Activated CD8-positive, alpha-beta memory T cell treated with anti-CD3 and anti-CD28 coated beads for 48 hours (primary cell): ENCODE measurements around the gene BBS1.
"Not testable (repeated sequence)": the region's sequence is repeated elsewhere in the genome, so short reads cannot be mapped to it uniquely, and the experiment has no call there.

Experiments
- DNase-seq, 3 experiments: peaks; one replicate each; pipeline ENCODE4 v3.0.0-alpha.2; 2020; ENCODE audit warnings: low read depth in 2 of 3, low spot score in 2 of 3

BBS1 gene

DNA sequence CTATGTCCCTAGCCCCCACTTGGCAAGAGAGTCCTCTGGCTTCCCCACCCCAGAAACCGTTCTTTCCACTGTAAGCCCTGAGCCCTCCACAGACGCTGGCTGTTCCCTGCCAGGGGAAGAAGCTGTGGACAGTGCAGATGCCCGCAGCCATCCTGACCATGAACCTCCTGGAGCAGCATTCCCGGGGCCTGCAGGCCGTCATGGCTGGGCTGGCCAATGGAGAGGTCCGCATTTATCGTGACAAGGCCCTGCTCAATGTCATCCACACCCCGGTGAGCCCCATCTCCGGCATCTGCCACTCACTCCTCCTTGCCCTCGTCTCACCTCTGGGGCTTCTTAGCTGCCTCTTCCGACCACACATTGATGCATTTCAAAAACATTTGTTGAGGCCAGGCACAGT lies 13.2 kb downstream of the BBS1 start:
- DNase-seq: no peak

DNA sequence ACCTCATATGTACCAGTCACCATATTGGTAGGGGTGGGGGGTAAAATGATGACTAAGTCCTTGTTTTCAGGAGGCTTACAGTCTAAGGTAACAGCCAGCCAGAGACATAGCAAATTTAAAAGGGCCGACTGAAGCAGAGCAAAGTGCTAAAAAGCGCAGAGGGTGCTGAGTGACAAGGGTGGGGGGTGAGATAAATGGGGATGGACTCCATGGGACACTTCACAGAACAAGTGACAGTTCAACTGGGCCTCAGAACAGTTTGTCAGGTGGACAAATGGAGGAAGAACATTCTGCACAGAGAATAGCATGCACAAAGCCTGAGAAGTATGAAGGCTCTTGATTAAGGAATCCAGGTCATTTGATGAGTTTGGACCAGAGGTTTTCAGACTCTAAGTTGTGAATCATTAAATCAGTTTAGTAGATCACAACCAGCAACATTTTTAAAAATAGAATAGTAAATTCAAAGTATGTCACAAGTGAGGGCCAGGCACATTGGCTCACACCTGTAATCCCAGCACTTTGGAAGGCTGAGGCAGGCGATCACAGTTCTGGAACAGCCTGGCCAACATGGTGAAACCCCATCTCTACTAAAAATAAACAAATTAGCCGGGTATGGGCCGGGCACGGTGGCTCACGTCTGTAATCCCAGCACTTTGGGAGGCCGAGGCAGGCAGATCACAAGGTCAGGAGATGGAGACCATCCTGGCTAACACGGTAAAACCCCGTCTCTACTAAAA lies 14.0 kb downstream of the BBS1 start:
- DNase-seq: no peak

DNA sequence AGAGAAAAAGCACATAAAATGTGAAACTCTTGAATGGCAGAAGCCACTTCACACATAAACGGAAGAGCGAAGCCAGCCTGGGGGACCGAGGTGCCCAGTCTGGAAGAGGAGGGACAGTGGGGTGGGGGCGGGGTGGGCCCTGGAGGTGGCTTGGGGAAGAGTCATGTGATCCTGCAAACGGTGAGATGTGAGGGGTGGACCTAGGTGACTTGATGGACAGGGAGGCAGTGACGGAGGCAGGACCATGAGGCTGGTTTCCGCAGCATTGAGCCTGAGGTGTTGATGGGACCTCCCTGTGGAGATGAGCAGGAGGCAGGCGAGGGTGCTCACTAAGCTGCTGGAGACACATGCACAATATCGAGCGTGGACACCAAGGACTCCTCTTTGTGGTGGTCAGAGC lies 18.6 kb downstream of the BBS1 start:
- DNase-seq: no peak

DNA sequence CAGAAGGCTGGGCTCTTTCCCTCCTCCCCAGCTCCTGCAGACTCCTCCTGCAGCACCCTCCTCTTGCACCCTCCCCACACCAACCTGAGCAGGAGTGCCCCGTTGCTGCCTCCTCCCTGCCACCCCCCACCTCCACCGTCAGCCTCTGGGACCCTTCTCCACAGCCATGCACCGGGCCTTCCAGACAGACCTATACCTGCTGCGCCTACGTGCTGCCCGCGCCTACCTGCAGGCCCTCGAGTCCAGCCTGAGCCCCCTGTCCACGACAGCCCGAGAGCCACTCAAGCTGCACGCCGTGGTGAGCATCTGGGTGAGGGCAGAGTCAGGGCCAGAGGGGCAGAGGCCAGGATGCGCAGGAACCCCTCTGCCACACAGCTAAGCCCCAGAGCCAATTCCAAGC lies 19.2 kb downstream of the BBS1 start:
- DNase-seq: no peak

DNA sequence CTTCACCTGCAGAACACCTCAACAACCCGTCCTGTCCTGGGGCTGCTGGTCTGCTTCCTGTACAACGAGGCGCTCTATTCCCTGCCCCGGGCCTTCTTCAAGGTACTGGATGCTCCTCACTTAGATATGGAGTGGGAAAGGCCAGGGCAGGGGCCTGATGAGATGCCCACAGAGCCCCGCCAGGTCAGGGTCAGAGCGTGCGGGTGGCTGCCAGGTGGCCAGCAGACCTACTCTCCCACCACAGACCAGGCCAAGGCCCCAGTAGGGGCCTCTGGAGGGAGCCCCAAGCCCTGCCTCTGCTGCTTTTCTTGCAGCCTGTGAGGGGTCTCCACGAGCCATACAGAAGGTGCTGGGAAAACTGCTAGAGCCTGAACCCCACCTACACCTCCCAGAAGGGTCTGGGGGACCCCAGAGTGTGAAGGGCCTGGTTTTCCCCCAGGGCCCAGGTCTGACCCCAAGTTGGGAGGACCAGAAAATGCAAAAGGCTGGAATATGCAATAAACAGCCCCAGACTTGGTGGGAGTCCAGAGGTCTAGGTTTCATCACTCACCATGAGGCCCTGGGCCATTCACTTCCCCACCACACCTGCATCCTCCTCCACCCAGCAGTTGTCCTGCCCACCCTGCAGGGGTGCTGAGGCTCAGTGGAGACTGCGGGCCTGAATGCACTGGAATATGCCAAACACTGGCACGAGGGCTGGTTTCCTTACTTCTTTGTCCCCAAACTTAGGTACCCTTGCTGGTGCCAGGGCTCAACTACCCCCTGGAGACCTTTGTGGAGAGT lies 20.7 kb downstream of the BBS1 start:
- DNase-seq: no peak

DNA sequence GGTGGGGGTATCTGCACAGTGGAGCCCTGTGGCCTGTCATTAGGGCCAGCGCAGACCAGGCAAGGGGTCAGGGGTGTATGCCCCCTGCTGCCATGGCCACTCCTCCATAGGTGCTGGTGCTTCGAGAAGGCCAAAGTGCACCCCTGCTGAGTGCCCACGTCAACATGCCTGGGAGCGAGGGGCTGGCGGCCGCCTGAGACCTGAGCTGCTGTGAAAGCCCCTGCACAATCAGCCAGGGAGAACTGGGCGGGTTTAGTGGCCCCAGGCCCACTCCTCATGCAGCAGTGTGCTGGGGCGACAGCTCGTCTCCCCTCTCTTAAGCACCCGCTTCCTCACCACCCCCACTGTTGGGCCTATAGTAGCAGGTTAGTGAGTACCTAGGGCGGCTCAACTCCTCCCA lies 21.4 kb downstream of the BBS1 start:
- DNase-seq: no peak

DNA sequence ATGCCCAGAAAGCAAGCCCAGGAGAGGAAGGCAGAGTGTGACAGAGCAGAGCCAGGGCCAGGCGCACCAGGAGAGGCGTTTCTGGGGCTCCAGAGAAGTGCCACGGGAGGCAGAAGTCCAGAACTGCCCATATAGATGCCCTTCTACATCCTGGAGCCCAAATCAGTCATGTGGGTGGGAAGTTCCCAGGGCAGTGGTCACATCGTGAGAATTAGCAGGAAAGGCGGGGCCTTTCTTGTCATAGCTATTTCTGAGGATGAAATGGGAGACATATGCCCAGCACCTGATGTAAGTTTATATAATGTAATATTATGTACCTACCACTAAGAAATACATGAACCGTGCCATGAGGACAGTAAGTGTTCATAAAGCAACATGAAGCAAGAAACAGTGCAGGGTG lies 22.3 kb downstream of the BBS1 start:
- DNase-seq: no peak

DNA sequence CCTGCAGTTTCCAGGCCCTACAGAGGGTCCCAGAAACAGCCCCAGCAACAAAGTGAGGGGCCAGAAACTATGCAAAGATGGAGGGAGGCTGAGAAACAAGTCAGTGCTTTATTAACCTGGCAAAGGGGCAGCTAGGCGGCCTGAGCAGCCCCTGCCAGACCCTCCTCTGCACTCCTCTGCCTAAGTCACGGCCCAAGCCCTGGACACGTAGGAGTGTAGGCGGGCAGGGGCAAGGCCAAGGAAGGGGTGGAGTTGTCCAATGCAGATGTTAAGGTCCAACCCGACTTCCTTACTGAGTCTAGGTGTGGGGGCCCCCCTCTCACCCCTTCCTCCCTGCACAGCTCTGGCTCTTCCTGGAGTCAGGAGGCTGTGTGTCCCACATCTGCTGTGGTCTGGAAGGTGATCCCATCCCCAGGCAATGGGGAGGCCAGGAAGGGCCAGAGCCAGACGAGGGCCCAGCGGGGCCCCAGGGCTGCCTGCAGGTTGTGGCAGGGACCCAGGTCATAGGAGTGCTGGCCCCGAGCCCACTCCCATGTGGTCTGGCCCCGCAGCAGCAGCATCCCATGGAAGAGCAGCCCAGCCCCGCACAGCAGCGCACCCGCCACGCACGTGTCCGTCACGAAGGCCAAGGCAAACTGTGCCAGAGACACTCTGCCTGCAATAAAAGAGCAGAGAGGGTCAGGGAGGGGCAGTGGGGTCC lies 28.9 kb downstream of the BBS1 start:
- no peak for DNase-seq

DNA sequence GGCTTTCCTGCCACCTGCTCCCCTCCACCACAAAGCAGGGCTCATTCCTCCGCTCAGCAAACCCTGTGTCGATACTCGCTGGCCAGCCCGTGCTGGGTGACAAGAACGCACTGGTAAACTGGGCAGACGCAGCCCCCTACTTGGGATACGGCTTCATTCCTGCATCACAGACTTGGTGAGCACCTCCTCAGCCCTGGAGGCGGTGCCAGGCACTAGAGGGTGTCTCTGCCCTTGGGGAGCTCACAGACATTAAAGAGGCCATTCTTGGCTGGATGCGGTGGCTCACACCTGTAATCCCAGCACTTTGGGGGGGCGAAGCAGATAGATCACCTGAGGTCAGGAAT lies 29.4 kb downstream of the BBS1 start:
- DNase-seq: no peak

DNA sequence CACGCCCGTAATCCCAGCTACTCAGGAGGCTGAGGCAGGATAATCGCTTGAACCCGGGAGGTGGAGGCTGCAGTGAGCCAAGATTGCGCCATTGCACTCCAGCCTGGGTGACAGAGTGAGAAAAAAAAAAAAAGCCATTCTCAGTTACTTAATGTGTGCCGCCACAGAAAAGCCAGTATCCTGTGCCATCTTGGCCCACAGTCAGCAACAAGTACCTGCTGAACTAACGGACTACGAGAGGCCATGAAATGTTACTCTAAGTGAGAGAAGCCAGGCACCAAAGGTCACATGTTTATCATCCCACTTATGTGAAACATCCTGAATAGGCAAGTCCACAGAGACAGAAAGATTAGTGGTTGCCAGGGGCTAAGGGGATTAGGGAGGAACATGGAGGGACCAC lies 30.2 kb downstream of the BBS1 start:
- not testable (repeated sequence) for DNase-seq

DNA sequence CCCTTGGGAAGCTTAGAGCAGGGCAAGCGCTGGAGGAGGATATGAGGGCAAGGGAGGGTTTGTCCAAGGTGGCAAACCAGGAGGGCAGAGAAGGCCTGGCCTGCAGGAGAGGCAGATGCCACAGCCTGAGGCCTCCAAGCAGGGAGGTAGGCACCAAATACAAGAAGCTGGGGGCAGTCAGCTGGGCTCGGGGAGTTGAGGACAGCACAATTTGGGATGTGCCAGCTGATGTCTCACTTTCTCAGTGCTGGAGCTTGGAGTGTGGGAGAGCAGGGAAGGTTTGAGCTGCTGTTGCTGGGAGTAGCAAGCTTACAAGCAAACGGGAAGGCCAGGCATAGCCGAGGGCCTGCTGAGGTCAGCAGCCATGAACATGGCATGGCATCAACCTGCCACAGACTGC lies 31.5 kb downstream of the BBS1 start:
- no peak for DNase-seq

DNA sequence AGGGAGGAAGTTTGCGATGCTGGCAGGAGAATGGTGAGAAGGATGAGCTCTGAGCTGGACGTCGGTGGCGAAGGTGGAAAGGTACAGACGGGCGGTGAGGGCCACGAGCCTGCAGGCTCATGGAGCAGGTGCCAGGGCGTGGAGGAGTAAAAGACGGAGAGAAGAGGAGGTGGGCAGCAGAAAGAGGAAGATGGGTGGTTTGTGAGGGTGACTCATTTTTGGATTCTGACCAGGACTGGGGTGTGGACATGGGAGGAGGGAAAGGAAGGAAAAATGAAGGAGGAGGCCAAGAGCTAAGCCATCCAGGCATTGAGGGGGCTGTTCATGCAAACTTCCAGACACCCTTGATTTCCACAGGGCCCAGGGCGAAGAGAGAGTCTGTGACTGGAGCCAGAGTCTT lies 31.9 kb downstream of the BBS1 start:
- DNase-seq: no peak

DNA sequence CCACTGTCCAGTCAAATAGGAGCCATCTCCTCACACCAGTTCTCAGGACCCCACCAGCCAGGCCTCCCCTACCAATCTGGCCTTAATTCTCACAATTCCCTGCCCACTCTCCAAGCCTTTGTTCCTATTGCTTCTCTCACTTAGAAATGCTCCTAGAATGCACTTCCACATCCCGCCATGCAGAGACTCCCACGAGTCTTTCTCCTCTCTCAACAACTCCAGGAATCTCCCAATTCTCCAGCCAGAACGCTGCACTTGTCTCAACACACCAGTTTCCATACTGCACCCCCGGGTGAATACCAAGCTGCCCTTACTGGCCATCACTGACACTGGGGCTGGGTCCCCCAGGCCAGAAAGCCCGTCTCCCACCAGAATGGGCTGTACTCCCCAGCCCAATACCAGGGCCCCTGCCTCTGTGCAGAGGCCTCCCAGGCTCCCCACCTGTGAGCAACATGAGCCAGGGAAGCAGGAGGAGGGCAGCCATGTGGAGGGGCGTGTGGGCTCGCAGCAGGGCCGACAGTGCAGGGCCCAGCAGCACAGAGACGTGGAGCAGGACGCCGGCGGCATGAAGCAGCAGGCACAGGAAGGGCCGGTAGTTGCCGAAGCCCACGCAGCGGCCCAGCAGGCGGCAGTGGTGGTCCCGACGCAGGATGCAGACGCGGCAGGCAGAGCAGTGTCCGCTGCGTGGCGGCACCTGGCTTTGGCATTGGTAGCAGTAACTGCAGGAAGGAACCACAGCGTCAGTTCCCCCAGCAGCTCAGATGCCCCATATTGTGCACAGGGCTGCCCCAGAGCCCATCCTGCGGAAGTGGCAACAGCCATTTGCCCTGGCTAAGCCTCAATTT lies 33.0 kb downstream of the BBS1 start:
- DNase-seq: peak in 2 of 3 experiments; percentile 36

DNA sequence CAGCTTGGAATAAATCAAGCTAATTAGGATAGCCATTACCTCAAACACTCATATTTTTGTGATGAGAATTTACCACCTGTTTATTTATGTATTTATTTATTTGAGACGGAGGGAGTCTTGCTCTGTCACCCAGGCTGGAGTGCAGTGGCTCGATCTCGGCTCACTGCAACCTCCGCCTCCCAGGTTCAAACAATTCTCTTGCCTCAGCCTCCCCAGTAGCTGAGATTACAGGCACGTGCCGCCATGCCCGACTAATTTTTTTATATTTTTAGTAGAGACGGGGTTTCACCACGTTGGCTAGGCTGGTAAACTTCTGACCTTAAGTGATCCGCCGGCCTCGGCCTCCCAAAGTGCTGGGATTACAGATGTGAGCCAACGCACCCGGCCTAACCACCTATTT lies 34.5 kb downstream of the BBS1 start:
- DNase-seq: not testable (repeated sequence)

DNA sequence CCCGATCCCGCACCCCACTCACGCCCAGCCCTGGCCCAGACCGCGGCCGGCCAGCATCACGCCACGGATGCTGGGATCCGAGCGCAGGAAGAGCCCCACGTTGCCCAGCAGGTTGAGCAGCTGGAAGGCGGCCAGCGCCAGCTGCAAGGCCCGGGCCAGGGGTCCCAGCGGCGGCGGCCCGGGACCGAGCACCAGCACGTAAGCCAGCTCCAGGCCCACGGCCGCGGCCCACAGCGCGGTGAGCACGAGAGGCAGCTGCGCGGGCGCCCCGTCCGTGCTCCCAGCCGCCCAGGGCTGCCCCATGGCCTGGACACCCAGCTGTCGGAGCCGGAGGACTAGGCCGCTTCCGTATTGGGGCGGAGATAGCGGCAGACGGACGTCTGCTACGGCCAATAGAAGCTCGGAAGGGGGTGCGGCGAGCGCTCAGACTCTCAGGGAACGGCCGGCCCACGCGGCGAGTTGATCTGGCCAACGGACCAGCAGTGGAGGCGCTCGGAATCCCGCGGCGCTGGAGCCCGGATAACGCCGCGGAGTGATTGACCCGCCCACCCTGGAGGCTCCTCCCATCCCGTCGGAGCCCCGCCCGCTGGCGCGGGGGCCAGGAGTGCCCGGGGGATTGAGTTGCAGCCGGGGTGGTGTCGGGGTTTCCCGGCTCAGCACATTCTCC lies 35.4 kb downstream of the BBS1 start, which contains the start of gene ZDHHC24:
ZDHHC24 (minus strand) TSS at position 348 of the 667 bp plus-strand sequence; CDS start at position 303, 45 bp downstream.
- DNase-seq: peak; percentile 74 to 89 (median 89)

DNA sequence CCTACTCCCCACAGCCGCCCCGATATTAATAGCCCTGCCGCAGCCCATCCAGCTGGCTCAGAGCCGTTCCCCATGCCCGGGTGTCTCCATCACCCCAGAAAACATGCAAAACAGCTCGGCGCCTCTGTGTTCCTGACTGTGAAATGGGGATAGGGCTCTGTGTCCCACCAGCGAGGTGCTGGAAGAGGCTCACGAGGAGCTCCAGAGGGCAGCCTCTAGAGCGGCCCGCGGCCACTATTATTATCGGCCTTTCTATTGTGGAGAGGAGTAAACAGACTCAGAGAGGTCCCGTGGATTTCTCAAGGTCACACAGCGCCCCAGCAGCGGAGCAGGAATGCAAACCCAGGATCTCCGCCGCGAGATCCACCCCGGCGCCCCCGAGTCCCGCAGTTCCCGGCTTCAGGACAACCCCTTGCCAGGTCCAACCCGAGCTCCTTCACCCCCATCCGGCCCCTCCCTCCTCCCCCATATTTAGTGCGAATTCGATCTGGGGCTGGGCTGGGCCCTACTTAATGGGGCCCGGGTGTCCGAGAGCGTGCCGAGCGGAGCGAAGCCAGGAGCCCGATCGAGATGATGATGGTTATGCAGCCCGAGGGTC lies 36.0 kb downstream of the BBS1 start, which contains the start of gene ACTN3:
ACTN3 (plus strand) TSS at position 536 of the 598 bp plus-strand sequence; CDS start at position 571, 35 bp downstream.
- DNase-seq: no peak

DNA sequence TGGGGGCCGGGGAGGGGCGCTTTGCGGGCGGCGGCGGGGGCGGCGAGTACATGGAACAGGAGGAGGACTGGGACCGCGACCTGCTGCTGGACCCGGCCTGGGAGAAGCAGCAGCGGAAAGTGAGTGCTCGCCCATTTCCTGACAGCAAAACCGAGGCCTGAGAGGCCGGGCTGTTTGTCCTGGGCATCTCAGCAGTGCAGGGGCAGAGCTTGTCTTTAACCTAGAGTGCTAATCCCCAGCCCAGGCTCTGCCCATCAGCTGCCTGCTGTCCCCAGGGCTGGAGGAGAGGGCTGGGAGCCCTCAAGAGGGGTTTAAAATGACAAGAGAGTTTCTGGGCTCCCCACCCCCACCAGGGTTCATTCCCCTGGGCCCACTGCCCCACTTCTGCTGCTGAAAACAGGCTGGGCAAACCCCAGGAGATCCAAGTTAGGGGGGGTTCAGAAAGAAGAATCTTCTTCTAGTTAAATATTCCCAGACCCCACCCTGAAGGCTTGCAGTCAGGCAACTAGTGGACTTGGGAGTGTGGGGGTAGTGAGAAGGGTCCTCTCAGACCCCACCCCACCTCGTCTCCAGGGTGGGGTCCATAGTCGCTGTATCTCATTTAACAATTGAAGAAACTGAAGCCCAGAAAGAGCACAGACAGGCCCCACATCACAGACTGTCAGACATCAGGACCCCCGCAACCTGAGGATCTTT lies 36.7 kb downstream of the BBS1 start:
- no peak for DNase-seq

DNA sequence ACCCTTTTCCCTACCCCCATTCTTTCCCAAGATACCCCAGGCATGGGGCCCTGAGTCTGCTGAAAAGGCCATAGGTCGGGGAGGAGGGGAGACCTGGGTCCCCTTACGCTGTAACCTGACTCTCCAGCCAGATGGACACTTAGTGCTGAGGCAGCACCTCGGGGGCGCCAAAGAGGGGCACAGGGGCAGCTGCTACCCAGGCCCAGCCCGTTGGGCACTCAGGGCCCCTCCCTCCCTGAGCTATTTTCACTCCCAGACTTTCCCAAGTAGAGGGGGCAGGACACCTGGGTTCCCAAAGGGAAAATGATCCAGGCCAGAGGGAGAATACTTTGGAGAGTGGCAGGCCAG lies 37.2 kb downstream of the BBS1 start:
- no peak for DNase-seq

DNA sequence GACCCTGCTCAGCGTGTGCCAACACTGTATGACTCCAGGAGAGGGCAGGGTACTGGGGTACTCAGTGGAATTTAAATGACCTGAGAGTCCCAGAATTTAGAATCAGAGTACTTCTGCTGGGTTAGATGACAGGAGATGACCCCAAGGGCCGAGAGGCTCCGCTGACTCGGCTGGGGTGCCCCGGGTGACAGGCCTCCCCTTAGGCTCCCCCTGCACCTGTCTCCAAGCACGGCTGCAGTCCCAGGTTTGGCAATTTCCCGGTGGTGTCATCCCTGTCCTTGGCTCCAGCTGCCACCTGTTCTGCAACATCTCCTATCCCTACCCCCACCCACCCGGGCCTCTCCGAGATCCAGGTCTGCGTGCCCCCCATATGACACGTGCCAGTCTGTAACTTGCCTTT lies 37.6 kb downstream of the BBS1 start:
- DNase-seq: no peak
